HG02840 (cell line): Measurements from ENCODE around the gene KIF3B.
A peak's percentile ranks its signal among the peaks of the same experiment; 100 is the strongest.
"Not testable (repeated sequence)": the region's sequence is repeated elsewhere in the genome, so short reads cannot be mapped to it uniquely, and the experiment has no call there.

Experiments
- ATAC-seq: cut with Tn5 transposase; IDR thresholded peaks from one replicate; pipeline ENCODE4 v1.9.1; 2021; ENCODE audit warnings: mild to moderate bottlenecking, moderate library complexity, moderate number of reproducible peaks; ENCODE audit not compliant: unreplicated experiment, low FRiP score

KIF3B gene

DNA sequence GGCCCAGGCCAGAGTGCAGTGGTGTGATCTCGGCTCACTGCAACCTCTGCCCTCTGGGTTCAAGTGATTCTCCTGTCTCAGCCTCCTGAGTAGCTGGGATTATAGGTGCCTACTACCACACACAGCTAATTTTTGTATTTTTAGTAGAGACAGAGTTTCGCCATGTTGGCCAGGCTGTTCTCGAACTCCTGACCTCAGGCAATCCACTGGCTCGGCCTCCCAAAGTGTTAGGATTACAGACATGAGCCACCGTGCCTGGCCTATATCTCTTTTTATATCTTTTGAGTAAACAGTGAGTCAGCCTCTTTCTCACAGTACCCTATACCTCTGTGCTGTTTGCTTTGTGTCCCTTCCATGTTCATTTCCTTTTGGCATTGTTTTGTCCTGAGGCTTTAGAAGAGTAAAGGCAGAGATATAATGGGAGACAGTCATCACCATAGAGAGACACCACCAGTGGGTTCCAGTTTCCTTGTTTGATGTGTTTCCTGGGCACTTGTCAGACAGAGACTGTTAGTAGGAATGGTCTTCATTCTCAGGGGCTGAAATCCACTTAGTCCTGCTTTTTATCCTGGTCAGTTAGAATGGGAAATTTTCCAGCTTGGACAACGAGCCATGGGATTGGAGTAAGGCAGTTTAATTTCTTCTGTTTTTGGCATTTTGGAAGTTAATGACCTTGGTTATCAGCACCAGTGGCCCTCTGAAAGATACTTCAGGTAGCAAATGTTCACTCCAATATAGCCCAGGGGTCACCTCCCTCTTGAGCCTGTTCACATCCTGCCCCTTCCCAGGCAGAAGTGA, 48.5 kb downstream of the KIF3B start:
- ATAC-seq, result no peak

DNA sequence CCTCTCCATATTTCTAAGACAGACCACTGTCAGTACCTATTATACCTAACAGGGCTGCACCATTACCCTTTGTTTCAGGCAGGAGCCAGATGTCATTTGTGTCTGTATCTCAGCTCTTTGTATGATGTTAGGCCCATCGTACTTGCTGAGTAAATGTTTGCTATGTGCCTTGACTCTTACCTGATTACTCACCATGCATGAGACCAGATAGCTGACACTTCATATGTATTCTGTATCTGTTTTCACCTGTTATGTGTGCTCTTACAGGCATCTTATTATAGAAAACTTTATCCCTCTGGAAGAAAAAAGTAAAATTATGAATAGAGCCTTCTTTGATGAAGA, 49.0 kb downstream of the KIF3B start:
- ATAC-seq, result no peak

DNA sequence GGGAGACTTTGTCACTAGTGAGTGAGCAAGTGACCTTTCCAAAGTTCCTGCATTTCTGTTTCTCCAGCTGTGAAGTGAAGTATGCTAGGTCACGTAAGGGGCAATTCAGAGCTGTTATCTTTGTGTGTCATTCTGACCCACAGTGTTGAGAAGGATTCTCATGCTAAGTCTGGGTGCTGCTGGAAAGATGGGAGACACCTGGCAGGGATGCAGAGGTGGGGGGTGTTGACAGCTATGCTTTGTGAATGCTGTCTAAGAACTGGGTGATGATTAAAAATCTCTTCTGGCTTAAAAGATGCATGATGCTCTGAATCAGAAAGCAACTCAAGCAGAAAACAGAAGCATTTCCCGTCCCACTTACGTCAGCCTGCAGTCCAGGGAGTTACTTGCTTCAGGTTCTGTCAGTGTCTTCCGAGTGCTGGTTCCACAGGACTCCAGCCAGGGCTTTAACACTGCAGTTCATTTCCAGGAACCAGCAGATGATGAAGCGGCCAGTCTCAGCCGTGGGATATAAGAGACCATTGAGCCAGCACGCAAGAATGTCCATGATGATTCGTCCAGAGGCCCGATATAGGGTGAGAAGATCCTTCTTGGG, 49.7 kb downstream of the KIF3B start:
- ATAC-seq, result no peak

DNA sequence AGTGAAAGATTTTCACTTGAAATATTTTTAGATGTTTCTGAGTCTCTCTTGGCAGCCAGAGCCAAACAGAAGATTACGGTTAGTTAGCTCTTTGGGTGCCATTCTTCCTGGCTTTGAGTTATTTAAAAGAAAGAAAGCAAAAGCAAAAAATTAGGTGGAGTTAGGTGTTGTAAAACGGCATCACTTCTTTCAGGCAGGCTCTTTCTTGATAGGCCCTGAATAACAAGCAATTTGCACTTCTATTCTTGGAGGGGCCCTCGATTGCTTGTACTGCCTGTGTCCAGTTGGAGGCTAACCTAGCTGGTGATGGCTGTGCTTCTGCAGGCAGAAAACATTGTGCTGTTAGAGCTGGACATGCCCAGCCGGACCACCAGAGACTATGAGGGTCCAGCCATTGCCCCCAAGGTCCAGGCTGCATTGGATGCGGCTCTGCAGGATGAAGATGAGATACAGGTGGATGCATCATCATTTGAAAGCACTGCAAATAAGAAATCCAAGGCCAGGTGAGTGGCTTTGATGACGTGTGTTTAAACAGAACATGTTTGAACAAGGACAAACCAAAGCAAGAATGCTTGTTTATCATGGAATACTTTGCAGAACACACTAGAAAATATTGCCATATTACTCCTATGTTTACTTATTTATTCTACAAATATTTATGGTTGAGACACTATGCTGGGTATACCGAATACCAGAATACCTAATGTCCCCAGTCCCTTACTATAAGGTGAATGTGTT, 52.5 kb downstream of the KIF3B start:
- no peak for ATAC-seq

DNA sequence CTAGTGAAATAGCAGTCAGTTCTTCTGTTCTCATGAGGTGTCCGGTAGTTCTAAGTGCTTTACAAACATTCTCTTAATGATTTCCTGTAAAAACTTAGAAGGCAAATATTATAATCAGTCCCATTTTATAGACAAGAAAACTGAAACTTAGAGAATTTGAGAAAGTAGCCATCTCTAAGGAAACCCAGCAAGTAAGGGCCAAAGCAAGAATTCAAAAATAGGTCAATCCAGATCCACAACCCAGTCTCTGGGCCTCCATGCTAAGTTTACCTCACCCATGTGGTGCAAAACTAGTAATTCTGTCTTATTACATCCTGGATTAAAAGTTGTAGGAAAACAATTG, 53.1 kb downstream of the KIF3B start:
- ATAC-seq, result no peak

DNA sequence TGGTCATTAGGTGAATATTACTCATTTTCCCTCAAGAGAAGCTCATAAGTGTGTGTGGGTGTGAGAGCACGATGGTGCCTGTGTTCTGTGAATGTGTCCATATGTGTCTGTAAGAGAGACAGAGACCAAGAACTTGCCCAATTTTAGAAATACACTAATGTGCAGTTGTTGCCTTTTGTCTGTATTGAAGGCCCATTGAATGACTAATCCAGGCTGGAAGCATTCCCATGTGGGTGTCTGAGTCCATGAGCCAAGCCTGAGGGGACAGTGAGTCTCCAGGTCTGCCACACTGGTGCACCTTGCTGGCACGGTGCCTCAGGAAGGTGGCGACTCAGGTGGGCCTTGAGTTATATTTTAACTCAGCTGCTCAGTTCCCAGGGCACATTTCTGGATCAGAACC, 55.2 kb downstream of the KIF3B start:
- peak; percentile 6 for ATAC-seq

DNA sequence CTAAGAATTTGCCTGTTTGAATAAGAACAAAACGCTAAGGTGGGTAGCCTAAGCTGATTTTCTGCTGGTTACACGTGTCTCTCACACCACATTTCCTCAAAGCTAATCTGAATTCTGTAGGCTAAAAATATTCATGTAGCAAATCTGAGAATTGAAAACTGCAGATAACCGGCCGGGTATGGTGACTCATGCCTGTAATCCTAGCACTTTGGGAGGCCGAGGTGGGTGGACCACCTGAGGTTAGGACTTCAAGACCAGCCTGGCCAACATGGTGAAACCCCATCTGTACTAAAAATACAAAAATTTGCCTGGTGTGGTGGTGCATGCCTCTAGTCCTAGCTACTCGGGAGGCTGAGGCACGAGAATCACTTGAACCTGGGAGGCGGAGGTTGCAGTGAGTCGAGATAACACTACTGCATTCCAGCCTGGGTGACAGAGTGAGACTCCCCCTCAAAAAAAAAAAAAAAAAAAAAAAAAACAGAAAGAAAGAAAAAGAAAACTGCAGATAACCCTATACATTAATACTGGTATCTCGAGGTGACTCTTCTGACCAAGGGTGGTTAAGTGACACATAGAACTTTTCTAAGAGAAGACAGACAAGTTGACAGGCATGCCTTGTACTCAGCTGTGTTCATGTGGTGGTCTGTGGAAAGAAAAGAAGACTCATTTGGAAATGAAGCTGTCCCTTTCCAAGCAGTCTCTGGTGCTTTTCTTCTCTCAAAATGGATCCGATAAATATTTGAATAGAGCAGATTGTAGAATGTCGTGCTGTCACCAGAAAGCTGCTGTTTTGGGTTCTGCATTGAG, 55.9 kb downstream of the KIF3B start:
- ATAC-seq, result peak; percentile 65

DNA sequence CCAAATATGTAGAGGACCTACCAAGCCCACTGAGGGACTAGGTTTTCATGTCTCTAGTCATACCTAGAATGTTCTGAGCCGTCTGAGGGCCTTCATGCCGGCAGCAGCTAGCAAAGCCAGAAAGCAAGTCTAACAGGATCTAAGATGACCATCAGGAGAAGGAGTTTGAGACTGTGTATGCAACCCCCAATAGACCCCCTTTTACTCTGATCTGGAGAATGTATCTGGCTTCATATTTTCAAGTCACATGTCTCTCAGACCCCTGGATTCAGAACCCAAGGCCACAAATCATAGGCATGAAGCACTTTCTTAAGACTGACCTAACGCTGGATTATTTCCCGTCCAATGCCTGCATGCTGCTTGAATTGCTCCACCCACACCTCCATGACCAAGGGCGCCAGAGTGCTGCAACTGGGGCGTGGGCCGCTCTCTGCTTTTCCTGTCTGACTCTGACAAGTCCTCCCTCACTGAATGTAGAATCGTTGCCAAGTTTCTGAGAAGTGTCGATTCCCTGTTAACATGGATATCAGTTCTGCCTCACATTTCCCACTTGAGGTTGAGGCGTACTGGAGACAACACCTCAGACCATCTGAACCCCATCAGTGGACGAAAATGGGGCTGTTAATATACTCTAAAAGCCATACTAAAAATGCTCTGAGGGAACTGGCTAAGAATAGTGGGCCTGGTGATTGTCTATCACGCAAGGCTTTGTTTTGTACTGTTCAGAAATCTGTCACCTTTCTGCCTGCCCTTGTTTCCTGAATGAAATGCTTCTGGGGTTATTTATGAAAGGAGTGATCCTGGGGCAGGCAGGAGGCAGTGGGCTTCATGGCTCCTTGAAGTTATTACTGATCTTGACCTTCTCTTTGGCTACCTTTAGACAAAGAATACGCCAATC, 56.8 kb downstream of the KIF3B start:
- peak; percentile 13 for ATAC-seq

DNA sequence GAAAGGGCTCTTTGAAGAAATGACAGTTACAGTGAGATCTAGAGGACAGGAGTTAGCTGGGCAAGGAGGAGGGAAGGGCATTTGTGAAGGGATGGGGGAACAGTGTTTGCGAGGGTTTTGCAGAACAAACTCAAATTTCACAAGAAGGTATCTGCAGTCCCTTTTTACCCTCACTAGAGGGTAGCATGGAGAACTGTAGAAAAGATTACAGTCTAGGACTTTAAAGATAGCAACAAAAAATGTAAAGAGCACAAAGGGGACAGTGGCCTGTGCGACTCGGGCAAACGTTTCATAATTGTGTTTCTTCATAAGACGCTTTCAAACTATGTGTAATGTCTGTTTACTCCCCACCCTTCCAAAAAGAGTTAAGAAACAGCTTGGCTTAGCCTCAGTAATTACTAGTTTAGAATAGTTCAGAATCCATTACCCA, 59.5 kb downstream of the KIF3B start:
- ATAC-seq, result no peak

DNA sequence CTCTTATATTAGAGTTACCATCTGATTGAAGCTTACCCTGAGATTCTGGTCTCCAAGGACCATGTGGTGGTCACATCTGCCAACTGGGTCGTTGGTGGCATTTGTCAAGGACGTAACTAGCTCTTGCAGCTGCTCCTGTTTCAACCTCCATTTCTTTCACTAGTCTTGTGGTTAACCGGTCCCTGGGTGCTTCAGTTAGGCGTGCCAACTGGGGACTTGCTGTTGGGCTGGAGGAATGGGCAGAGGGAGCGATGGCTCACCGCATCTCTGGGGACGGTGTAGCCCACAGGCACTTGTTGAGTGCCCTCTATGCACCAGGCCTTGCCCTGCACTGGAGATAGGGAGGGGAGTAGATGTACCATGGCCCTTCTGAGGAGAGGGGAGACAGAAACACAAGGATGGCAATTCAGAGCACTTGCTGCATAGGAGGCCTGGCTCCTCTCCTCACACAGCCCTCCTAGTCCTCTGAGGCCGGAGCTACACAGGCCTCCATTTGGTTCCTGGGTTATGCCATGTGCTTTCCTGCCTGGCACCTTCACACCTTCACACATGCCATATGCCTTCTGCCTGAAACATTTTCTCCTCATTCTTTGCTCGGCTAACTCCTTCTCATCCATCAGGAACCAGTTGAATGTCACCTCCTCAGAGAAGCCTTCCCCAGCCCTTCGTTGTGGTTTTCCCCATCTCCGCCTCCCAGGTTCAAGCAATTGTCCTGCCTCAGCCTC, 60.6 kb downstream of the KIF3B start:
- no peak for ATAC-seq

DNA sequence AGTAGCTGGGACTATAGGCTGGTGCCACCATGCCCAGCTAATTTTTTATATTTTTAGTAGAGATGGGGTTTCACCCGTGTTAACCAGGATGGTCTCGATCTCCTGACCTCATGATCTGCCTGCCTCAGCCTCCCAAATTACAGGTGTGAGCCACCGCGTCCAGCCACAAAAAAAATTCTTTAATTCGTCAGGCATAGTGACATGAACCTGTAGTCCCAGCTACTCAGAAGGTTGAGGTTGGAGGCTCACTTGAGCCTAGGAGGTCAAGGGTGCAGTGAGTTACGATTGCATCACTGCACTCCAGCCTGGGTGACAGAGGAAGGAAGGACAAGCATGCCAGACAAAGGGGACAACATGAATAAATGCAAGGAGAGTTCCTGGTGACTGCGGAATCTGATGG, 61.2 kb downstream of the KIF3B start:
- ATAC-seq, result no peak

DNA sequence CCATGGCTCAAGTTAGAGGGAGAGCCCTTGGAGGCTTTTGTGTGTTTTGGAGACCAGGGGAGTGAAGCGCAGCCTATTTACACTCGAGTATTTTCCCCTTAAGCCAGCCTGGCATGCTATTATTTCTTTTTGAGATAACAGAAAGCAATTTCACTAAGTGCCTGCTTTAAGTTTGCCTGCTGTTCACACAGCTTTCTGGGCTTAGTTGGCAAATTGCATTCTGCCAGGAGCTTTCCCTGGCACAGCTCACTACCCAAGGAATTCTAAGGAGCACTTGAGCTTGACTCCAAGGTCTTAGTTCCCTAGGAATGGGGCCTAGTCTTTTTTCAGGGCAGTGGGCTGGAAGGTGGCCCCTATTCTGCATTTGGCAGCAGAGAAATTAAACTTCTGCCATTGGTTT, 61.7 kb downstream of the KIF3B start:
- no peak for ATAC-seq

DNA sequence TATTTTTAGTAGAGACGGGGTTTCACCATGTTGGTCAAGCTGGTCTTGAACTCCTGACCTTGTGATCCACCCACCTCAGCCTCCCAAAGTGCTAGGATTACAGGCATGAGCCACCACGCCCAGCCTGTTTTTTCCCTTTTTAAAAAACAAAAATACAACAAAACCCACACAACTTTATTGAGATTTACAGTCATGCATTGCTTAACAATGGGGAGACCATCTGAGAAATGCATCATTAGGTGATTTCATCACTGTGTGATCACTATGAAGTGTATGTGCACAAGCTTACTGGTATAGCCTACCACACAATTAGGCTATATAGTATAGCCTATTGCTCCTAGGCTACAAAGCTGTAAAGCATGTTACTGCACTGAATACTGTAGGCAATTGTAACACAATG, 63.6 kb downstream of the KIF3B start:
- not testable (repeated sequence) for ATAC-seq

DNA sequence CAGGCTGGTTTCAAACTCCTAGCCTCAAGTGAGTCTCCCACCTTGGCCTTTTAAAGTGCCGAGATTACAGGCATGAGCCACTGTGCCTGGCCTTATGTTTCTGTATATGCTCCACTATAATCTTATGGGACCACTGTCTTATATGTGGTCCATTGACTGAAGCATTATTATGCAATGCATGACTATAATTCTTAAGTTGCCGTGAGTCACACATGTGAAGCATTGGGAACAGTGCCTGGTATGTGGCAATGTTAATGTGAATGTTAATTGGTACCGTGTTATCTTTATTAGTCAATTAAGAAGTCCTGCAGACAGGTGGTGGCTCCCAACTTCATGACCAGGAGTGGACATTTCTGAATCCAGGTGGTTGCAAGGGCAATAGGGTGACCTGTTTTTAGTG, 66.0 kb downstream of the KIF3B start:
- no peak for ATAC-seq

DNA sequence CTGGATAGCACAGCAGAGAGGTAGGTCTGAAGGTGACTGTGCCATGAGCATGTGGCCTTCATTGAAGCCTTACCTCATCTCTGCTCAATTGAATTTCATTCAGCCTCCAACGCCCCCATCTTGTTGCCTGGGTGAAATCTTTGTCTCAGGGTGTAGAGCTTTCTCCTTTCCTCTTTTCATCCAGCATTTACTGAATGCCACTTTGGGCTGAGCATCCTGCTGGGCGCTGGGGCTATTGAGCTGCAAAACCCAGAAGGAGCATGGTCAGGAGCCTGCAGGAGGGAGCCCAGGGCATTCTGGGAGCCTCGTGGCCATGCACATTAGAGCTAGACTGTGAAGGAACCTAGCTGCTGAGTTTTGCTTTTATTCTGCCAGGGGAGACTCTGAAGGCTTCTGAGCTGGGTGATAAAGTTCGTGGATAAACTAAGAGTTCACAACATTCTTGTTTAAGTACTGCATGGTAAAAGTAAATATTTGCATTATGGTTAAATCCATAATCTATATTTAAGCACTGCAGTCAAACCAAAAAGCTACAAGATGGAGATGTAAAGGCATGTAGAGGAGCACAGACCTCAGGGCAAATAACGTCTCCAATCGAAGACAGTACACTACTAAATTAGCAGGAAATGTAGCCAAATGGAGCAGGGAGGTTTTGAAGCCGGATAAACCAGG, 67.5 kb downstream of the KIF3B start:
- ATAC-seq, result no peak

DNA sequence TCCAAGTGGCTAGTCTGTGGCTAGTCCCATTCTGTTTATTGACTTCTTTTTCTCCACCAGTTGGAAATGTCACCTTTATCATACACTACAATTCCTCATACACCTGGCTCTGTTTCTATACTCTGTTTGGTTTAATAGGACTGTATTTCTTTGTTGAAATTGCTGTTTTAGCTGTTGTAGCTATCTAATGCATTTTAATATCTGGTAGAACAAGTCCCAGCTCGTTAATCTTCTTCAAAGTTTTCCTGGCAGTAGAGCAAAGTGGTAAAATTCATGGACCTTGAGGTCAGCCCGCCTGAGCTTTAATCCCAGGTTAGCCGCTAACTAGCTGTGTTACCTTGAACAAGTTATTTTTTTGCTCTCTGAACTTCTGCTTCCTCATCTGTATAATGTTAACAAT, 70.8 kb downstream of the KIF3B start:
- ATAC-seq, result no peak

DNA sequence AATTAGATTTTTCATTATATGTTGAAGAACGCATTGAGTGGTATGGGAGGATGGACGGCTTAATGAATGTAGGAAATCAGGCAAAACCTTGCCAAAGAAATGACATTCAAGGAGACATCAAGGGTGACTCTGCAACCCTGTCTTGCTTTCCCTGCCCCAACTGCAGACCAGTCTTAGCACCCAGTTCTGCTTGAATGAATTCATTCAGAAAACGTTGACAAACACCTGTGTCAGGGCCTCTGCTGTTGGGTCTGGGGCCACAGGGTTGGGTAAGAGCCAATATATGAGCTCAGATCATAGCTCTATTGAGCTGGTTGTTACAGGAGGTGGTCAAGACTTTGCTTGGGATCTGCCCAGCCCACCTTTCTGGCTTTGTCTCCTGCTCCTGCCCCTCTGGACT, 73.0 kb downstream of the KIF3B start:
- no peak for ATAC-seq

DNA sequence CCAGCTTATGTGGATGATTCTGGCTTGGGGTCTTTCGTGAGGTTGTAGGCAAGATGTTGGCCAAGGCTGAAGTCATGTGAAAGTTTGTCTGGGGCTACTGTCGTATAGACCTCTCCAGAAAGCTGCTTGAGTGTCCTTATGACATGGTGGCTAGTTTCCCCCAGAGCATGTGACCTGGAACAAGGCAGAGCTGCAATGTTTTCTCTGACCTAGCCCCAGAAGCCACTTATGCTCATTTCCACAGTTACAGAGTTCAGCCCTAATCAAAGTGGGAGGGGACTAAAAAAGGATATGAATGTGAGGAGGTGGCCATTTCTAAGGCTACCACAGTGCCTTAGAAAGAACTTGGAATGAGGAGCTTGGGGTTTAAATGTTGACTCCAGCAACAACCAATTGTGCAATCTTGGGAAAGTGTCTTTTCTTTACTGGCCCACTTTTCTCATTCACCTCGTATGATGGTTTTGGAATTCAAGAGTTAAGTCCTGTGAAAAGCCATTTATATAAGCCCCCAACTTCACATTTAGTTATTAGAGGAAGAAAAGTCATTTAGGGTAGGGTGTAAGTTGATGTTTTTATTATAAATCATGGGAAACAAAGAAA, 74.8 kb downstream of the KIF3B start:
- ATAC-seq, result no peak
